OCI-LY7 (cell line): ENCODE measurements around the gene FAAP20. TPM values are rescaled to one million over a fixed set of nuclear protein-coding genes. Genes with fewer than 3 reads are reported as not detected.

Experiments
- BruUV-seq: library from RNA; stranded (reverse); fragments of 400-500 nt; replicated peaks from 2 replicates; lab custom pipeline; 2021; lab: Mats Ljungman, UMichigan
- CTCF ChIA-PET: fragments of 300-600 bp; sonication (Branson Sonifier 250); formaldehyde crosslinking; loops from one replicate; lab custom pipeline; 2022; ENCODE audit warnings: antibody characterized with exemption; ENCODE audit not compliant: unreplicated experiment; lab: Charles Lee
- POLR2A ChIA-PET: fragments of 300-600 bp; sonication (Branson Sonifier 250); formaldehyde crosslinking; loops from one replicate; lab custom pipeline; 2022; ENCODE audit warnings: antibody characterized with exemption; lab: Charles Lee
- DNase-seq: peaks from one replicate; pipeline ENCODE4 v3.0.0-alpha.2; 2015; ENCODE audit warnings: low spot score
- H2AFZ ChIP-seq: fragments of 200-600 bp; sonication (generic), shearing (Covaris generic); 2 replicates; pipeline ENCODE4 v1.6.1; 2014; ENCODE audit warnings: mild to moderate bottlenecking, antibody characterized with exemption, low read length, moderate library complexity
- H3K27ac ChIP-seq: fragments of 200-600 bp; sonication (generic); 2 replicates; pipeline ENCODE4 v1.5.1; 2014; ENCODE audit warnings: mixed run types, low read depth, mild to moderate bottlenecking, moderate library complexity, low read length, inconsistent platforms; ENCODE audit not compliant: poor library complexity, severe bottlenecking
- H3K36me3 ChIP-seq: fragments of 200-600 bp; sonication (generic); 2 replicates; pipeline ENCODE4 v1.6.1; 2014; ENCODE audit warnings: mild to moderate bottlenecking, antibody characterized with exemption, low read length, moderate library complexity, mixed read lengths; ENCODE audit not compliant: insufficient read depth
- H3K4me1 ChIP-seq: fragments of 200-600 bp; sonication (generic); 2 replicates; pipeline ENCODE4 v1.5.1; 2014; ENCODE audit warnings: mild to moderate bottlenecking, low read length; ENCODE audit not compliant: insufficient read depth, poor library complexity, severe bottlenecking
- H3K4me2 ChIP-seq: fragments of 200-600 bp; sonication (generic); 2 replicates; pipeline ENCODE4 v1.6.1; 2014; ENCODE audit warnings: mild to moderate bottlenecking, low read length
- H3K4me3 ChIP-seq: fragments of 200-600 bp; sonication (generic); 2 replicates; pipeline ENCODE4 v1.5.1; 2014; ENCODE audit warnings: mild to moderate bottlenecking, low read depth, low read length; ENCODE audit not compliant: poor library complexity, severe bottlenecking
- H3K79me2 ChIP-seq: fragments of 200-600 bp; sonication (generic); 2 replicates; pipeline ENCODE4 v1.6.1; 2016; ENCODE audit warnings: low read depth, mild to moderate bottlenecking, low read length, moderate library complexity, mixed read lengths; ENCODE audit not compliant: insufficient read depth
- H3K9me2 ChIP-seq: fragments of 200-600 bp; sonication (generic); 2 replicates; pipeline ENCODE4 v1.6.1; 2016; ENCODE audit warnings: mild to moderate bottlenecking, low read length, mixed read lengths; ENCODE audit not compliant: insufficient read depth
- H3K9me3 ChIP-seq: fragments of 200-600 bp; sonication (generic); 2 replicates; pipeline ENCODE4 v1.6.1; 2014; ENCODE audit warnings: mild to moderate bottlenecking, mixed run types, low read length, mixed read lengths
- H4K20me1 ChIP-seq: fragments of 200-600 bp; sonication (generic); 2 replicates; pipeline ENCODE4 v1.6.1; 2014; ENCODE audit warnings: mild to moderate bottlenecking, antibody characterized with exemption, low read length, moderate library complexity, mixed read lengths; ENCODE audit not compliant: insufficient read depth
- CTCF ChIP-seq: fragments of 200-600 bp; sonication (generic); conservative IDR thresholded peaks from 2 replicates; pipeline ENCODE4 v1.5.1; 2014; ENCODE audit warnings: mild to moderate bottlenecking, antibody characterized with exemption, low read length, moderate library complexity, mixed read lengths
- EZH2phosphoT487 ChIP-seq: fragments of 200-600 bp; sonication (generic); IDR thresholded peaks from 2 replicates; pipeline ENCODE4 v1.6.1; 2018; ENCODE audit warnings: low read depth, borderline replicate concordance, mild to moderate bottlenecking, mixed run types, antibody characterized with exemption, low read length, moderate library complexity, mixed read lengths
- intact Hi-C: fragments of 100-400 bp; cut with micrococcal nuclease; formaldehyde crosslinking; loops from one replicate; pipeline ENCODE4 v1.10.0; 2022; ENCODE audit not compliant: unreplicated experiment
- total RNA-seq, 2 experiments: library from RNA; depleted of rRNA in 1 of 2; stranded (reverse); fragments of >200 nt in 1 of 2; shearing (Covaris generic) in 1 of 2; gene quantifications; 2 replicates each; pipeline ENCODE4 v1.2.3, GENCODE V29; 2014 to 2022

The FAAP20 gene
- total RNA-seq, 2 experiments from 2014 or later: 47.4 to 55.7 TPM

- BruUV-seq: no TSS peak
- no peak overlapping the region for H3K4me2 ChIP-seq
- H3K36me3 ChIP-seq: no peaks in the 10 kb centered on the region
- TF ChIP-seq EZH2phosphoT487: no peak
- no peak for TF ChIP-seq CTCF
- no peaks in the 10 kb centered on the region for H3K9me2 ChIP-seq
- no peak for DNase-seq
- H3K27ac ChIP-seq: no peak overlapping the region
- no peak overlapping the region for H3K4me3 ChIP-seq
- H2AFZ ChIP-seq: no peak overlapping the region
- H3K9me3 ChIP-seq: no peaks in the 10 kb centered on the region
- no peaks in the 10 kb centered on the region for H3K79me2 ChIP-seq
- H3K4me1 ChIP-seq: no peaks in the 10 kb centered on the region
- intact Hi-C loops: no loop called here
- no peaks in the 10 kb centered on the region for H4K20me1 ChIP-seq
- ChIA-PET CTCF (no interaction called here), POLR2A (no interaction called here)
Measured at GRCh38 chr1:2155788-2156187, 38.8 kb downstream of the FAAP20 start.

GRCh38 chr1:2155147-2155598 is 39.4 kb downstream of the FAAP20 start:
- POLR2A ChIA-PET: no interaction called here
- no peak overlapping the region for H2AFZ ChIP-seq
- intact Hi-C loops: no loop called here
- no peaks in the 10 kb centered on the region for H3K9me3 ChIP-seq
- no peak overlapping the region for H3K4me2 ChIP-seq
- H3K27ac ChIP-seq: no peak overlapping the region
- no peaks in the 10 kb centered on the region for H3K36me3 ChIP-seq
- H3K79me2 ChIP-seq: no peaks in the 10 kb centered on the region
- no TSS peak for BruUV-seq
- H3K4me1 ChIP-seq: no peaks in the 10 kb centered on the region
- H3K9me2 ChIP-seq: no peaks in the 10 kb centered on the region
- no peak for TF ChIP-seq EZH2phosphoT487
- no peaks in the 10 kb centered on the region for H4K20me1 ChIP-seq
- CTCF ChIA-PET: no interaction called here
- DNase-seq: no peak
- H3K4me3 ChIP-seq: no peak overlapping the region

GRCh38 chr1:2154022-2154421 is 40.5 kb downstream of the FAAP20 start:
- no peak overlapping the region for H3K4me2 ChIP-seq
- H3K79me2 ChIP-seq: no peaks in the 10 kb centered on the region
- ChIA-PET POLR2A (no interaction called here), CTCF (no interaction called here)
- no peak overlapping the region for H2AFZ ChIP-seq
- no peak overlapping the region for H3K4me3 ChIP-seq
- no peaks in the 10 kb centered on the region for H3K9me3 ChIP-seq
- no peaks in the 10 kb centered on the region for H3K9me2 ChIP-seq
- BruUV-seq: no TSS peak
- DNase-seq: no peak
- TF ChIP-seq CTCF (no peak), EZH2phosphoT487 (no peak)
- H3K36me3 ChIP-seq: no peaks in the 10 kb centered on the region
- H4K20me1 ChIP-seq: no peaks in the 10 kb centered on the region
- no peak overlapping the region for H3K27ac ChIP-seq
- intact Hi-C loops: no loop called here
- no peaks in the 10 kb centered on the region for H3K4me1 ChIP-seq
